K562 treated with DMSO at 1 percent for 4 hours (cell line): ENCODE measurements around the gene FKBP7. TPM values are rescaled to one million over a fixed set of nuclear protein-coding genes. Genes with fewer than 3 reads are reported as not detected.

ENCODE experiments used
- total RNA-seq: library from RNA; unstranded; fragments of 300-600 nt; gene quantifications from 2 replicates; pipeline ENCODE4 v1.2.3, GENCODE V29; 2022; ENCODE audit not compliant: insufficient read depth

The FKBP7 gene, protein sequence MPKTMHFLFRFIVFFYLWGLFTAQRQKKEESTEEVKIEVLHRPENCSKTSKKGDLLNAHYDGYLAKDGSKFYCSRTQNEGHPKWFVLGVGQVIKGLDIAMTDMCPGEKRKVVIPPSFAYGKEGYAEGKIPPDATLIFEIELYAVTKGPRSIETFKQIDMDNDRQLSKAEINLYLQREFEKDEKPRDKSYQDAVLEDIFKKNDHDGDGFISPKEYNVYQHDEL
- 4.2 and 5.3 TPM in 2 replicates for total RNA-seq

DNA sequence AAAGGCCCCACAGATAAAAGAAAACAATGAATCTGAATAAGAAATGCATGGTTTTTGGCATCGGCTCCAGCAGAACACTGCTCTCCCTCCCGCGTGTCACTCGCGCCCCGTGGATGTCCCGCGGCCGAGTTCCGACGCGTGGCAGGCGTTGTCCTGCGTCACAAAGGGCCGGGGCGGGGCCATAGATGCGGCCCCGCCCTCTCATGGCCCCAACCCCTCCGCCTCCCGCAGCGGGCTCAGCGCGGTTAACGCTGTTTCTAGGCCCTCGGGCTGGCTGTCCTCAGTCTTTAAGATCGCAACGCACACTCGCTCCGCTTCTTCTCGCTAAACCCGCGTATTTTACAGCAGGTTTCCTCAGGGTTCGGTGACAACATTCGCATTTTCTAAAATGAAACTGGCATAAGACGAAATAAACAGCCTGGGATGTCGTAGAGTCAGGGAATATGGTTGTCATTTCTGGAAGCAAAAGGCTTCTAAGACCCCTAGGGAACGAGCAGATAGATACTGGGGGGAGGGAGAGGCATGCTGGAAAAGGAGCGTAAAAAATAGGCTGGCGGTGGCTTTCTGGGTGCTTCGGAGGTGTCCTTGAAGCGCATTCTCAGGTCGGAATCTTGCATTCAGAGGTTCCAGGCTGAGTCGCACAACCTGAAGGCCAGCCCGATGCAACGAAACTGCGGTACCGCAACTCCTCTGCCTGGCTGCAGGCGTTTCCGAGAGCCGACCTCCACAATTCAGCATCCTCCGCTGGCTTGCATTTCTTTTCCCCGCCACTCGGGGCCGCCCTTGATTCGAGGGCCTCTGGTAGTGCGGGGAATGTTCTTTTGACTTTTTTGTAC, at the start of gene FKBP7:
Gene FKBP7 (minus strand): TSS at position 162 of the 836 bp plus-strand sequence. CDS start 101 bp downstream, at position 61.

DNA sequence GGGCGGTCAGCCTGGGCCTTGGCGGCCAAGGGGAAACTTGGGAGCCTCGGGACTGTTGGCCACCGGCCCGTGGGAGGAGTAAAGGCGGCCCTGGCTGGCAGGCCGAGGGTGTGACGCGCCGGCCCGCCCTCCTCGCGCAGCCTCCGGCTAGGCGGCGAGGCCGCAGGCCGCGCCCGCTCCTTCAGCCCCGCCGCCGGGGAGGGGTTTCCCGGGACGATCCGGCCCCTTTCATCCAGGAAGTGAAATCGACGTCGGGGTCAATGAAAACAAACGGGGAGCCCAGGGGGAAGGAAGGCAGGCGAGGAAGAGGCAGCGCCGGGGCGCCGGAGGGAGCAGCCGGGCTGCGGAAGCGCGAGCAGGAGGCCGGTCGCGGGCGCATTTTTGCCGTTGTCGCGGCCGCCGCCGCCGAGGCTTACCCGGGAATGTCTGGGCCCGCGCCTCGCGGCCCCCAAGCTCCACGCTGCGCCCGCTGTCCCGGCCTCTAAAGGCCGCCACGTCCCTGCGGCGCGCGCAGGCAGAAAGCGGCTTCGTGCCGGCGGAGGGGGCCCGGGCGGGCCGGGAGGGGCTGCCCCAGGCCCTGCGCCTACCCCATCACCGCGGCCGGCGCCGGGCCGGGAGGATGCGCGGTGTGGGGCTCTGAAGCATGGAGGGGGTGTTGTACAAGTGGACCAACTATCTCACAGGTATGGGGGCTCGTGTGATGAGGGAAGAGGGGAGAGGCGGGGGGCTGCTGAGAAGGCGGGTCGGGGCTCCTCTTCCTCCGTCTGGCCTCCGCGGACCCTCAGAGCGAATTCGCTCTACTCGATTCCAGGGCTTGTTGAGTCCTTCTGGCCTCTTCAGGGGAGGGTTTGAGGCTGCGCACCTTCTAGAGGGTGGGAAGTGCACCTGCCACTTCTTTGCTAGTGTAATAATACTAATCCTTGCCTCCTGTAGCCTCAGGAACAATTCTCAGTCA, 2.1 kb upstream of the FKBP7 start, which contains the start of gene PLEKHA3:
Gene PLEKHA3 (plus strand): TSS at position 231 of the 955 bp plus-strand sequence. CDS start 413 bp downstream, at position 644.

DNA sequence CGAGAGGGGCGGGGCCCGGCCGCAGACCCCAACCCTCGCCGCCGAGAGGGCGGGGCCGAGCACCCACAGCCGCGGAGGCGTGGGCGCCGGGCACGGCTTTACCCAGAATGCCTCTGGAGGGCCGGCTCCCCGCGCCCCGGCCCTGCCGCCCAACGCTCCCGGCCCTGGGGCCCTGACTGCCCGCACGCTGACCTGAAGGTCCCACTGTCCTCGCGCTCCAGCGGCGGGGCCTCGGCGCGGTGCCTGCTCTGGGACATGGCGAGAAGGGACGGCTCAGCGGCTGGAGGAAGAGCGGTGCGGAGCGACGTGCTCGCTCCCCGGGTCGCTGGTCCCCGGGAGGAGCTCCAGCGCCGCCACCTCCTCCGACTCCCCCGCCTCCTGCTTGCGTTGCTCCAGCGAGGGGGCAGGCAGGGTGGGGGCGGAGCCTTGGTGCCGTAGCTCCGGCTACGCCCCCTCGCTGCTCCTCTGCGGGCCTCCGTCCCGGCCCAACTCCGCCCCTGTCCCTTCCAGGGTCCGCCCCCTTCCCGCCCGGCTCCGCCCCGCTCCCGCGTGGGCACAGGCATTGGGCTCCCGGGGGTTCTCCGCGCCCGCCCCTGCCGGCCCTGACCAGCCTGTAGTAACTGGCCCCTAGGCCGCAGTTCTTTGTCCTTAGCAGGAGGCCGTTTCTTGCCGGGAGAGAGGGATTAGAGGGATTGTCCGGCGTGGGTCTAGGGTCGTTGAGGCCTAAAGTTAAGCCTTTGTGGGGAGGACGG, 27.4 kb downstream of the FKBP7 start, which contains the start of the genes PJVK and PRKRA:
Gene PJVK (plus strand): TSS at position 605 of the 752 bp plus-strand sequence. CDS start 2,032 bp downstream, outside the sequence.
Gene PRKRA (minus strand): TSS at position 402 of the 752 bp plus-strand sequence. CDS start 145 bp downstream, at position 257.

Other genes with a start within 250 kb of the FKBP7 start
- 41.1 and 43.0 TPM in 2 replicates for gene PRKRA, start 27.4 kb downstream of the FKBP7 start, total RNA-seq
- not detected in 2 replicates for gene PJVK, start 27.2 kb downstream of the FKBP7 start, total RNA-seq
- gene PLEKHA3, start 1.9 kb upstream of the FKBP7 start, total RNA-seq, result 6.4 and 9.3 TPM in 2 replicates